ENCODE measurements around the gene C11orf16.
A peak's percentile ranks its signal among the peaks of the same experiment; 100 is the strongest.
"Not testable (repeated sequence)": the region's sequence is repeated elsewhere in the genome, so short reads cannot be mapped to it uniquely, and the experiment has no call there.

The C11orf16 gene

GRCh38 chr11:8932564-8933180 is at the start of gene C11orf16:
C11orf16 (minus strand) TSS chr11:8932947; CDS start chr11:8932308, 639 bp downstream.
- DNase-seq = no peak

GRCh38 chr11:8980485-8980884 is 47.7 kb upstream of the C11orf16 start:
- no peak for DNase-seq

GRCh38 chr11:8979365-8979764 is 46.6 kb upstream of the C11orf16 start:
- DNase-seq = not testable (repeated sequence)

- DNase-seq = no peak
These were observed 40.4 kb upstream of the C11orf16 start for GRCh38 chr11:8973121-8973520.

GRCh38 chr11:8971924-8972316 is 39.2 kb upstream of the C11orf16 start:
- no peak for DNase-seq

- DNase-seq = no peak
These were observed 38.6 kb upstream of the C11orf16 start for GRCh38 chr11:8971196-8971923.

GRCh38 chr11:8967184-8967583 is 34.4 kb upstream of the C11orf16 start:
- no peak for DNase-seq

GRCh38 chr11:8964324-8965320 is 31.9 kb upstream of the C11orf16 start, which contains the start of gene TMEM9B:
TMEM9B (minus strand) TSS chr11:8964442; CDS start chr11:8964313, 129 bp downstream.
- DNase-seq = peak; percentile 94

- no peak for DNase-seq
These were observed 31.0 kb upstream of the C11orf16 start for GRCh38 chr11:8963569-8964323.

GRCh38 chr11:8962841-8963240 is 30.1 kb upstream of the C11orf16 start:
- DNase-seq = no peak

GRCh38 chr11:8961401-8961800 is 28.7 kb upstream of the C11orf16 start:
- no peak for DNase-seq

GRCh38 chr11:8959546-8960166 is 26.9 kb upstream of the C11orf16 start:
- DNase-seq = peak; percentile 74

- DNase-seq = no peak
These were observed 24.1 kb upstream of the C11orf16 start for GRCh38 chr11:8956860-8957259.

GRCh38 chr11:8948886-8949285 is 16.1 kb upstream of the C11orf16 start:
- DNase-seq = no peak

- no peak for DNase-seq
These were observed 14.6 kb upstream of the C11orf16 start for GRCh38 chr11:8947230-8947943.

GRCh38 chr11:8942518-8943066 is 9.8 kb upstream of the C11orf16 start, which contains the start of gene ASCL3:
ASCL3 (minus strand) TSS chr11:8943016; CDS start chr11:8938161, 4,855 bp downstream.
- no peak for DNase-seq

GRCh38 chr11:8941341-8942103 is 8.8 kb upstream of the C11orf16 start:
- DNase-seq = no peak

- no peak for DNase-seq
These were observed 4.9 kb upstream of the C11orf16 start for GRCh38 chr11:8937659-8938058.

- no peak for DNase-seq
These were observed 4.4 kb upstream of the C11orf16 start for GRCh38 chr11:8937159-8937558.

GRCh38 chr11:8935789-8936188 is 3.0 kb upstream of the C11orf16 start:
- DNase-seq = not testable (repeated sequence)

Measured in eye (tissue), 1 donor.